MG63 (cell line): Measurements from ENCODE around the gene CARD19. TPM values are rescaled to one million over a fixed set of nuclear protein-coding genes. Genes with fewer than 3 reads are reported as not detected.
A peak's percentile ranks its signal among the peaks of the same experiment; 100 is the strongest.

Source experiments
- DNase-seq: peaks from one replicate; pipeline ENCODE4 v3.0.0-alpha.2; 2020
- H3K27me3 ChIP-seq: fragments of 250-450 bp; sonication (Bioruptor Pico); 2 replicates; pipeline ENCODE4 v1.5.1; 2020; ENCODE audit warnings: mild to moderate bottlenecking, moderate library complexity
- H3K36me3 ChIP-seq: fragments of 250-450 bp; sonication (Bioruptor Pico); 2 replicates; pipeline ENCODE4 v1.5.1; 2020; ENCODE audit warnings: mild to moderate bottlenecking, moderate library complexity
- H3K4me3 ChIP-seq: fragments of 250-450 bp; sonication (Bioruptor Pico); 2 replicates; pipeline ENCODE4 v1.5.1; 2020; ENCODE audit warnings: mild to moderate bottlenecking, moderate library complexity
- H3K9me3 ChIP-seq: fragments of 250-450 bp; sonication (Bioruptor Pico); 2 replicates; pipeline ENCODE4 v1.5.1; 2020; ENCODE audit warnings: mild to moderate bottlenecking, moderate library complexity
- total RNA-seq: library from RNA; depleted of rRNA; stranded (reverse); fragments of >200 nt; shearing (Covaris generic); gene quantifications from 2 replicates; pipeline ENCODE4 v1.2.3, GENCODE V29; 2014; ENCODE audit warnings: low replicate concordance

The CARD19 gene
- total RNA-seq, 1 experiment from 2014 or later = 103 TPM

DNA sequence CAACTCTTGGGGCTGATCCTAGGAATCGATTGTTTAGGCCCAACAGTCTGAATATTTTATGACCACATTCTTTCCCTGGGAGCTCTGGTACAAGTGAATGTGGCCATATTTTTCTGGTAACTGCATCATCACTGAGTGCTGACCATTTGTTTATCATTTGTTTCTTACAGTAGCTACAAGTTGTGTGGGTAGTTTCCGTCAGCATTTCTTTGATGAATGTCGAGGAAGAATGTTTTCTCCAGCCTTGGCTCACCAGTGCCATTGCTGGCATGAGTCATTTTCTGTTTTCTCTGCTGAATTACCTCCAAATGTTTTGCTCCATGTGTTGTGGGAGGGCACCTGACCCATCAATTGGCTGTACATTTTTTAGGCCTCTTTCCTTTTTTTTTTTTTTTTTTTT is 14.1 kb upstream of the CARD19 start:
- H3K36me3 ChIP-seq = no peaks in the 10 kb centered on the region
- H3K4me3 ChIP-seq = no peak overlapping the region
- DNase-seq = no peak
- H3K27me3 ChIP-seq = no peaks in the 10 kb centered on the region
- no peaks in the 10 kb centered on the region for H3K9me3 ChIP-seq

GRCh38 chr9:93082841-93083411 is 13.1 kb upstream of the CARD19 start:
- Histone ChIP-seq H3K36me3 (no peaks in the 10 kb centered on the region), H3K4me3 (no peak overlapping the region), H3K27me3 (no peaks in the 10 kb centered on the region), H3K9me3 (no peaks in the 10 kb centered on the region)
- DNase-seq = no peak

GRCh38 chr9:93083592-93084470 is 12.2 kb upstream of the CARD19 start:
- DNase-seq = no peak
- H3K36me3 ChIP-seq = no peaks in the 10 kb centered on the region
- no peaks in the 10 kb centered on the region for H3K27me3 ChIP-seq
- no peaks in the 10 kb centered on the region for H3K9me3 ChIP-seq
- no peak overlapping the region for H3K4me3 ChIP-seq

GRCh38 chr9:93084471-93084881 is 11.5 kb upstream of the CARD19 start:
- DNase-seq = no peak
- no peaks in the 10 kb centered on the region for H3K36me3 ChIP-seq
- H3K9me3 ChIP-seq = no peaks in the 10 kb centered on the region
- no peaks in the 10 kb centered on the region for H3K27me3 ChIP-seq
- H3K4me3 ChIP-seq = no peak overlapping the region

- H3K36me3 ChIP-seq = no peaks in the 10 kb centered on the region
- no peak overlapping the region for H3K4me3 ChIP-seq
- H3K27me3 ChIP-seq = no peaks in the 10 kb centered on the region
- H3K9me3 ChIP-seq = peaks cover 2% of the 10 kb centered on the region; the same call in 1 of the 2 replicates
- no peak for DNase-seq
Observed at GRCh38 chr9:93085676-93086075, 10.3 kb upstream of the CARD19 start.

GRCh38 chr9:93086447-93087224 is 9.4 kb upstream of the CARD19 start:
- H3K4me3 ChIP-seq = no peak overlapping the region
- H3K36me3 ChIP-seq = no peaks in the 10 kb centered on the region
- no peak for DNase-seq
- H3K27me3 ChIP-seq = no peaks in the 10 kb centered on the region
- peaks cover 8% of the 10 kb centered on the region for H3K9me3 ChIP-seq

DNA sequence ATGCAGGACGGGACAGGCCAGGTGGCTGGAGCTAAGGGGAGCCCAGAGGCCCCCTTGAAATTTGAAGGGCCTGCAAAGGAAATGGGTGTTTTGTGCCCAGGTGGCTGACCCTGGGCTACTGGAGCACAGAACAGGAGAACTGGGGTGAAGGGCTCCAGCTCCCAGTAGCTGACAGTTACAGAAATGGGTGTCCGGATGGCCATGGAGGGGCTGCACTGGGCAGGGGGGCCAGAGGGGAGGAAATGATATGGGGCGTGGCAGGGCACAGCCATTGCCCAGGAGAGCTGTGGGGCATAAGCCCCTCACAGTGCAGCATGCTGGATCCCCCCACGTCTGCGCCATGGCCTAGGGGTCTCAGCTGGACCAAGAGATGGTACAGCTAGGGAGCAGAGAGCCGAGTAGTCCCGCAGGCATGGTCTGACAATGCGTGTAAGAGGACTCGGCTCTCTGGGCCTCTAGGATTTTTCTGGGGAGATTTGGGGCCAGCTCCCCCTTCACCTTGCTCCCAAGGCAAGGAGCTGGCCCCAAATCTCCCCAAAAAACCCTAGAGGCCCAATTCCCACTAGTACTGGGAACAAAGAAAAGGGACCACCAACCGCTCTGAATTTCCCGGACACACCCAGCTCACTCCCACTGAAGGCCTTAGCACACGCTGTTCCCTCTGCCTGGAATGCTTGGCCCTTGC is 7.9 kb upstream of the CARD19 start:
- Histone ChIP-seq H3K9me3 (peaks cover 12% of the 10 kb centered on the region), H3K36me3 (no peaks in the 10 kb centered on the region), H3K27me3 (no peaks in the 10 kb centered on the region), H3K4me3 (no peak overlapping the region)
- no peak for DNase-seq

DNA sequence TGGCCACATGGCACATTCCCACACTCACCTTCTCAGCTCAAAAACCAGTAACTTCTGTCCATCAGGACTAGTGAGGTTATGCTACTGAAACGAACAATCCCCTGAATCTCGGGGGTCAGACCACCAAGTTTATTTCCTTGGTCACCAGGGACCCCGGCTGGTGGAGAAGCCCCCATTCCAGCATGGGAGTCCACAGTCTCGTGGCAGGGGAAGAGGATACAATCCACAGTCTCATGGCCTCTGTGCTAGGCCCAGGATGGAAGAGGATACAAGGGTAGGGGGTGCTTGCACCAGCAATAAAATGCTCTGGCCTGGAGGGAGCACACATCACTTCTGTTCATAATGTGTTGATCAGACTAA is 7.4 kb upstream of the CARD19 start:
- Histone ChIP-seq H3K4me3 (no peak overlapping the region), H3K27me3 (no peaks in the 10 kb centered on the region), H3K36me3 (no peaks in the 10 kb centered on the region), H3K9me3 (peaks cover 12% of the 10 kb centered on the region)
- DNase-seq = no peak

DNA sequence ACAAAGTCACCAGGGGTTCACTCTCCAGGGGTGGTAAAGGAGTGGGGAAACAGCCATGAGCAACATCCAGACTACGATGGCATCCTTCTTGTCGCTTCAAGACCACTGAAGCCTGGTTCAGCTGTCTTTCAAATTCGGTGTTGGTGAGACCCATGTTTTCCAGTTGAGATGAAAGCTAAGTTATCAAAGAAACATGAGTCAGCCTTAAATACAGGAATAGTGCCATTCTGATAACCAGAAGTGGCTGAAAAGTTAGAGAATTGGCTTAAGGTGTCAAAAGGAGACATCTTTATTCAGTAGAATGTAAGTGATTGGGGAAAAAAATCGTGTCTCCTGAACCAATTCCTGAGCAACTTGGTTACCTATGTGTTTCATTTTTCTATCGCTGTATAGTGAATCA is 7.0 kb upstream of the CARD19 start:
- Histone ChIP-seq H3K9me3 (peaks cover 12% of the 10 kb centered on the region), H3K36me3 (no peaks in the 10 kb centered on the region), H3K4me3 (no peak overlapping the region), H3K27me3 (no peaks in the 10 kb centered on the region)
- DNase-seq = no peak

- no peak for DNase-seq
- no peak overlapping the region for H3K4me3 ChIP-seq
- H3K36me3 ChIP-seq = no peaks in the 10 kb centered on the region
- H3K9me3 ChIP-seq = peaks cover 12% of the 10 kb centered on the region
- H3K27me3 ChIP-seq = no peaks in the 10 kb centered on the region
Observed at GRCh38 chr9:93089481-93089991, 6.5 kb upstream of the CARD19 start.

DNA sequence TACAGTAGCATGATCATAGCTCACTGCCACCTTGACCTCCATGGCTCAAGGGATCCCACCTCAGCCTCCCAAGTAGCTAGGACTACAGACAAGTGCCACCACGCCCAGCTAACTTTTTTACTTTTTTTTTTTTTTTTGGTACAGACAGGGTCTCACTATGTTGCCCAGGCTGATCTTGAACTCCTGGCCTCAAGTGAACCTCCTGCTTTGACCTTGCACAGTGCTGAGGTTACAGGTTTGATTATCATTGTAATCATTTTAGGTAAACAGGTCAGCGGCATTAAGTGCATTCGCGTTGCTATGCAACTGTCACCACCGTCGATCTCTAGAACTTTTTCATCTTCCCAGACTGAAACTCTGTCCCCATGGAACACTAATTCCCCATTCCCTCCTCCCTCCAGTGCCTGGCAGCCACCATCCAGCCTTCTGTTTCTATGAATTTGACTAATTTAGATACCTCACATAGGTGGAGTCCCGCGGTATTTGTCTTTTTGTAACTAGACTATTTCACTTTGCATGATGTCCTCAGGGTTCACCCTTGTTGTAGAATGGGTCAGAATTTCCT is 5.8 kb upstream of the CARD19 start:
- no peaks in the 10 kb centered on the region for H3K36me3 ChIP-seq
- H3K9me3 ChIP-seq = peaks cover 12% of the 10 kb centered on the region
- H3K27me3 ChIP-seq = no peaks in the 10 kb centered on the region
- no peak for DNase-seq
- H3K4me3 ChIP-seq = no peak overlapping the region

DNA sequence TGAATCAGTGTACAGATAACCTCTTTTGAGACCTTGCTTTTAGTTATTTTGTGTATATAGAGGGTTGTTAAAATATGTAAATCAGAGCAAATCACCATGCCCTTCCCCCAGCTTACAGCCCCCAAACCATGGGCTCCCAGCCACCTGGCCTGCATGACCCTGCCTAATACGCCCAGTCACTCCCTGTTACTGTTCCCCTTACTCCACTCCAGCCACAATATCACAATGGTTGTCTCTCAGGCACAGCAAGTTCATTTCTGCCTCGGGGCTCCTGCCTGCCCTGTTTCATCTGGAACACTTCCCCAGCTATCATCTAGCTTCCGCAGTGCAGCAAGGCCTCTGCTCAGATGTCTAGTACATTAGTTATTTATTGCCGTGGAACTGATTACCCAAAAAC is 5.0 kb upstream of the CARD19 start:
- no peak for DNase-seq

DNA sequence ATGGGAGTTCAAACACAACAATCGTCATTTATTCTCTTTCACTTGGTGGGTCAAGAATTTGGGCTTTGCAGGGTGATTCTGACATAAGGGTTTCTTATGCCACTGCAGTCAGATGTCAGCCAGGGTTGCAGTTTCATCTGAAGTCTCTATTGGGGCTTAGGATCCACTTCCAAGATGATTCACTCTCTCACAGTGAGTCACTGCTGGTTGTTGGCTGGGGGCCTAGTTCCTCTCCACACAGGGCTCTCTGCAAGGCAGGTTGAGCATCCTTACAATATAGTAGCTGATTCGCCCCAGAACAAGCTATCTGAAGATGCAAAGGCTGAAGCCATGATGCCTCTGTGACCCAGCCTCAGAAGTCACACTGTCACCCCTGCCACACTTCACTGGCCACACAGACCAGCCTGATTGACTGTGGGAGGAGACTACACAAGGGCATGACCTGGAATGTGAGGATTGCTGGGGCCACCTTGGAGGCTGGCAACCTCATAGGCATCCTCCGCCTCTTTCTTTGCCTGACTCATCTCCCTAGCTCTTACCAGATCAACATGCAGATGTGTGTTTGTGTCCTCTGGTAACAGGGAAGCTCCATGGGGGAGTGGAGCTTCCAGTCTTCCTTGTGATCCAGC is 4.5 kb upstream of the CARD19 start:
- DNase-seq = peak; percentile 70
- H3K9me3 ChIP-seq = peaks cover 12% of the 10 kb centered on the region
- no peak overlapping the region for H3K4me3 ChIP-seq
- H3K36me3 ChIP-seq = no peaks in the 10 kb centered on the region
- no peaks in the 10 kb centered on the region for H3K27me3 ChIP-seq

More for the DNA sequence above, 5.0 kb upstream of the CARD19 start:
- no peaks in the 10 kb centered on the region for H3K36me3 ChIP-seq
- H3K4me3 ChIP-seq = no peak overlapping the region
- peaks cover 12% of the 10 kb centered on the region for H3K9me3 ChIP-seq
- no peaks in the 10 kb centered on the region for H3K27me3 ChIP-seq

DNA sequence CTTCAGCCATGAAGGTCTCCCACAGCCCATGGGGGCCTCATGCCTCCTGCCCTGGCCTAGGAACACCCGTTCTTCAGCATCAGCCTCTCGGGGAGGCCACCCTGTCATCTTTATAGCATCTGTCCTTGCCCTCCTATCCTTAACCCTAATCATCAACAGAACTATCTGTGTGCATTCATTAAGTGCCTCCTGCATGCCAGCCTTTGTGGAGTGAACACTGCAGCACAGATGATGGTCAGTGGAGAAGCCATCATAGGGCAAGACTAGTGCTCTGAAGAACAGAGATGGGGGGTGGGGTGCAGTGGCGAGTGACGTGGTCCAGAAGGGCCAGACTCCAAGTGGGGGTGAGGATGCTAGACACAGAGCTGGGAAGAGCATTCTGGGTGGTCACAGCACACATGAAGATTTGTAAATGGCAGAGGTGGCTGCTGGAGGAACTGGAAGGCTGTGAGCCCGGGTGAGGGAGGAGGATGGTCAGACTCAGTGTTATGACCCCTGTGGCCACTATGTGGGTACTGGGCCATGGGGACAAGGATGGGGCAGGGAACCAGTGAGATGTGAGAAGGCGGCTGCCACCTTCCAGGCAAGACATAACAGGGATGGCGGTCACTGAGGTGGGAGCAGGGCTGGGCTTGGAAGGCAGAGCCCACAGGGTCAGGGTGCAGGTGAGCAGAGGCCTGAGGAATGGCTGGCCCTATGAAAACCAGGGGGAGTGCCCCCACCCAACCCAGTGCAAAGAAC is 3.6 kb upstream of the CARD19 start:
- Histone ChIP-seq H3K36me3 (no peaks in the 10 kb centered on the region), H3K9me3 (peaks cover 12% of the 10 kb centered on the region), H3K4me3 (no peak overlapping the region), H3K27me3 (no peaks in the 10 kb centered on the region)
- no peak for DNase-seq

DNA sequence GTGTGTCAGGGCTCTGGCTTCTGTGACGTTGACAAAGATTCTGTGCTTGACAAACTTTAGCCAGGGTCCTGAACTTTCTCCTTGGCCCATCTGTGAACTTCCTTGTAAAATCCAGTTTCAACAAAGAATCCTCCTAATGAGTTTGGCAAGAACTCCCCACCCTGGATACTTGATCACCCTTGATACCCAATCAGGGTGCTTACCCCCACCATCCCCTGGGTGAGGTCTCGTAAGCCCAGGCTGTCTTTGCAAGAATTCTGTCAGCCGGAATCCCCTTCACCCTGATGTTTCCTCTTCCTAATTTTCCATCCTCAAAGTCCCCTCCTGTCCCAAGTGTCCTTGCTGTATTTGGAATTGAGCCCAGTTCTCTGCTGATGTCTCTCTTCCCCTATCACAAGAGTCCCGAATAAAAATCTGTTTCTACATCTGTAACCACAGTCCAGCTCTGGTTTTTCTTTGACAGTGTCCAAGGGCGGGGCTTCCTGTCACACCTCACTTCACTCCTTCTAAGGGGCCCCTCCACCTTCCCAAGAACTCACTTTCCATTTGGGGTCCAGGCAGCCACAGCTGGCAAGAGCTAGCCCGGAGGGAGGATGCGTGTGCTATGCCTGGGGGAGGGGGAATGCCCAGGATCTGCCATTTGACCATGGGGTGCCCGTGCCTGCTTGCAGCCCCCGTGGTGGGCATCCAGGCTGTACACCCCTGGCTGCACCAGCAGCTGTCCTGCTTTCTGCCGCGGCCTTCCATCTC is 2.7 kb upstream of the CARD19 start:
- Histone ChIP-seq H3K27me3 (no peaks in the 10 kb centered on the region), H3K9me3 (peaks cover 12% of the 10 kb centered on the region), H3K4me3 (no peak overlapping the region), H3K36me3 (no peaks in the 10 kb centered on the region)
- DNase-seq = no peak
